ENCODE measurements around the gene MYBBP1A. TPM values are rescaled to one million over a fixed set of nuclear protein-coding genes. Genes with fewer than 3 reads are reported as not detected.
A peak's percentile ranks its signal among the peaks of the same experiment; 100 is the strongest.
"Not testable (repeated sequence)": the region's sequence is repeated elsewhere in the genome, so short reads cannot be mapped to it uniquely, and the experiment has no call there.

Gene MYBBP1A, protein sequence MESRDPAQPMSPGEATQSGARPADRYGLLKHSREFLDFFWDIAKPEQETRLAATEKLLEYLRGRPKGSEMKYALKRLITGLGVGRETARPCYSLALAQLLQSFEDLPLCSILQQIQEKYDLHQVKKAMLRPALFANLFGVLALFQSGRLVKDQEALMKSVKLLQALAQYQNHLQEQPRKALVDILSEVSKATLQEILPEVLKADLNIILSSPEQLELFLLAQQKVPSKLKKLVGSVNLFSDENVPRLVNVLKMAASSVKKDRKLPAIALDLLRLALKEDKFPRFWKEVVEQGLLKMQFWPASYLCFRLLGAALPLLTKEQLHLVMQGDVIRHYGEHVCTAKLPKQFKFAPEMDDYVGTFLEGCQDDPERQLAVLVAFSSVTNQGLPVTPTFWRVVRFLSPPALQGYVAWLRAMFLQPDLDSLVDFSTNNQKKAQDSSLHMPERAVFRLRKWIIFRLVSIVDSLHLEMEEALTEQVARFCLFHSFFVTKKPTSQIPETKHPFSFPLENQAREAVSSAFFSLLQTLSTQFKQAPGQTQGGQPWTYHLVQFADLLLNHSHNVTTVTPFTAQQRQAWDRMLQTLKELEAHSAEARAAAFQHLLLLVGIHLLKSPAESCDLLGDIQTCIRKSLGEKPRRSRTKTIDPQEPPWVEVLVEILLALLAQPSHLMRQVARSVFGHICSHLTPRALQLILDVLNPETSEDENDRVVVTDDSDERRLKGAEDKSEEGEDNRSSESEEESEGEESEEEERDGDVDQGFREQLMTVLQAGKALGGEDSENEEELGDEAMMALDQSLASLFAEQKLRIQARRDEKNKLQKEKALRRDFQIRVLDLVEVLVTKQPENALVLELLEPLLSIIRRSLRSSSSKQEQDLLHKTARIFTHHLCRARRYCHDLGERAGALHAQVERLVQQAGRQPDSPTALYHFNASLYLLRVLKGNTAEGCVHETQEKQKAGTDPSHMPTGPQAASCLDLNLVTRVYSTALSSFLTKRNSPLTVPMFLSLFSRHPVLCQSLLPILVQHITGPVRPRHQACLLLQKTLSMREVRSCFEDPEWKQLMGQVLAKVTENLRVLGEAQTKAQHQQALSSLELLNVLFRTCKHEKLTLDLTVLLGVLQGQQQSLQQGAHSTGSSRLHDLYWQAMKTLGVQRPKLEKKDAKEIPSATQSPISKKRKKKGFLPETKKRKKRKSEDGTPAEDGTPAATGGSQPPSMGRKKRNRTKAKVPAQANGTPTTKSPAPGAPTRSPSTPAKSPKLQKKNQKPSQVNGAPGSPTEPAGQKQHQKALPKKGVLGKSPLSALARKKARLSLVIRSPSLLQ (N-terminal part only)
- 10 to 100 TPM; 18.7 to 30.3 (median 21.7) TPM for total RNA-seq
- 10 to 100 TPM; 25.4 to 25.7 TPM for polyA plus RNA-seq
- long read RNA-seq, donor 1, full-length matches to known transcripts: 9 of 16 reads
- long read RNA-seq, donor 1, partial matches to known transcripts: 5 of 16 reads
- long read RNA-seq, donor 1, other reads (novel, unspliced or antisense): 2 of 16 reads
- long read RNA-seq, donor 2, full-length matches to known transcripts: 11 of 20 reads
- long read RNA-seq, donor 2, partial matches to known transcripts: 6 of 20 reads
- long read RNA-seq, donor 2, other reads (novel, unspliced or antisense): 3 of 20 reads
- long read RNA-seq, donor 3, full-length matches to known transcripts: 10 of 34 reads
- long read RNA-seq, donor 3, partial matches to known transcripts: 15 of 34 reads
- long read RNA-seq, donor 3, other reads (novel, unspliced or antisense): 9 of 34 reads

DNA sequence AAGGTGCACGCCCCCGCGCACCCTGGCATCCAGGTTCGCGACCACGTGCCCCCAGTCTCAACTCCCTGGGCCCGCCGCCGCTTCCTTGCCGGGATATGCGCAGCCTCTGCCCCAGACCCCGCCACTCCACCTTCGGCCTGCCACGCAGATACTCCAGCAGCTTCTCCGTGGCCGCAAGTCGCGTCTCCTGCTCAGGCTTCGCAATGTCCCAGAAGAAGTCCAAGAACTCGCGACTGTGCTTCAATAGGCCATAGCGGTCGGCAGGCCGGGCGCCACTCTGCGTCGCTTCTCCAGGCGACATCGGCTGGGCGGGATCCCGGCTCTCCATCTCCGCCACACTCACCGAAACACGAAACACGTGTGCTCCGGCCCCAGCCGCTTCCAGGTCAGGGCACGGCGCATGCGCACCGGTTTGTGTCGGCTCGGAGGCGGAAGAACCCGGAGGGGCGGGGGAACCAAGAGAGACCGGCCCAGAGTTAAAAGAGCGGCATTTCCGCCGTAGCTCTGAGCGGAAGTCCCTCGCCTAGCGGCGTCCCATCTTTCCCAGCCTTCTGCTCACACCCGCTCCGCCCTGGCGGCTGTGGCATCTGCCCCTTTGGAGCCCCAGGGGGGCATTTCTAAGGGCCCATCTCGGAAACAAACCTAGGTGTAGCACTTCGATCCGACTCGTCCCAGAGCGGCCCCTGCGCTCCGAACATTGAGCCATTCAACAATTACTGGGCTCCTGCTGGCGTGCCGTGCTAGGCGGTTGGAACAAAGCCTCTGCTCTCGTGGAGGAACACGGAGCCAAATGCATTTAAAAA is at the start of gene MYBBP1A:
TSS of gene MYBBP1A (minus strand) at position 388 of the 803 bp plus-strand sequence. CDS start at position 328, 60 bp downstream.
- no peaks in the 10 kb centered on the region for H3K9me3 ChIP-seq
- DNase-seq (peak; percentile 97 to 98), ATAC-seq (peak; percentile 89 to 98 (median 96))
- TF ChIP-seq, protein P1, sequence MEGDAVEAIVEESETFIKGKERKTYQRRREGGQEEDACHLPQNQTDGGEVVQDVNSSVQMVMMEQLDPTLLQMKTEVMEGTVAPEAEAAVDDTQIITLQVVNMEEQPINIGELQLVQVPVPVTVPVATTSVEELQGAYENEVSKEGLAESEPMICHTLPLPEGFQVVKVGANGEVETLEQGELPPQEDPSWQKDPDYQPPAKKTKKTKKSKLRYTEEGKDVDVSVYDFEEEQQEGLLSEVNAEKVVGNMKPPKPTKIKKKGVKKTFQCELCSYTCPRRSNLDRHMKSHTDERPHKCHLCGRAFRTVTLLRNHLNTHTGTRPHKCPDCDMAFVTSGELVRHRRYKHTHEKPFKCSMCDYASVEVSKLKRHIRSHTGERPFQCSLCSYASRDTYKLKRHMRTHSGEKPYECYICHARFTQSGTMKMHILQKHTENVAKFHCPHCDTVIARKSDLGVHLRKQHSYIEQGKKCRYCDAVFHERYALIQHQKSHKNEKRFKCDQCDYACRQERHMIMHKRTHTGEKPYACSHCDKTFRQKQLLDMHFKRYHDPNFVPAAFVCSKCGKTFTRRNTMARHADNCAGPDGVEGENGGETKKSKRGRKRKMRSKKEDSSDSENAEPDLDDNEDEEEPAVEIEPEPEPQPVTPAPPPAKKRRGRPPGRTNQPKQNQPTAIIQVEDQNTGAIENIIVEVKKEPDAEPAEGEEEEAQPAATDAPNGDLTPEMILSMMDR (IDR thresholded peaks at IDR 0.05): peak in 7 of 9 donors; percentile 2 to 52 (median 39)
- no peaks in the 10 kb centered on the region for H3K27me3 ChIP-seq
- H3K4me1 ChIP-seq: peaks cover 7 to 24% (median 21%) of the 10 kb centered on the region in 9 donors
- intact Hi-C loops (cut with DNase I): loop anchor here in 3 of 10 donors (5.0 to 10.0 kb wide), 2 partner anchors 60 to 133 kb away; partner anchors contain the start of gene SPNS2 (in 1 of the 3)
- 0% methylated on average over 69 of the region's 69 CpGs for WGBS, 2 donors
- peak within 1 kb of the TSS; percentile 49 to 92 (median 88) for H3K27ac ChIP-seq
- H3K36me3 ChIP-seq: peaks cover 0 to 40% (median 18%) of the 10 kb centered on the region in 9 donors
- peak within 1 kb of the TSS; percentile 44 to 96 (median 78) for H3K4me3 ChIP-seq

DNA sequence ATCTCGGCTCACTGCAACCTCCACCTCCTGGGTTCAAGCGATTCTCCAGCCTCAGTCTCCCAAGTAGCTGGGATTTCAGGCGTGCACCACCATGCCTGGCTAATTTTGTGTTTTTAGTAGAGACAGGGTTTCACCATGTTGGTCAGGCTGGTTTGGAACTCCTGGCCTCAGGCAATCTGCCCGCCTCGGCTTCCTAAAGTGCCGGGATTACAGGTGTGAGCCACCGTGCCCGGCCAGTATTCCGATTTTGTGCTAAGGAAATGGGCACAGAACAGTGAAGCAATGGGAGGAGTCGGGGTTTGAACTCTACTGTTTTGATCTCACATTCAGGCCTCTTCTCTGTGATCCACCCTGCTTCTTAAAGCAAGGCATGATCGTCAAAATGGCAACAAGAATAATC is 49.6 kb upstream of the MYBBP1A start:
- intact Hi-C loops (cut with DNase I): loop anchor here in 2 of 10 donors (2.0 to 5.0 kb wide), 2 partner anchors 16 to 37 kb away; no protein-coding TSS in a partner anchor
- H3K4me3 ChIP-seq, ATAC-seq, H3K36me3 ChIP-seq, H3K27me3 ChIP-seq, H3K9me3 ChIP-seq, DNase-seq: not testable (repeated sequence)
- H3K27ac ChIP-seq: peak overlapping the region; percentile 15 to 75 (median 62)
- H3K4me1 ChIP-seq: peaks cover 9 to 70% (median 46%) of the 10 kb centered on the region in 9 donors
- 80 to 85% methylated on average over 11 of the region's 11 CpGs for WGBS, 2 donors

DNA sequence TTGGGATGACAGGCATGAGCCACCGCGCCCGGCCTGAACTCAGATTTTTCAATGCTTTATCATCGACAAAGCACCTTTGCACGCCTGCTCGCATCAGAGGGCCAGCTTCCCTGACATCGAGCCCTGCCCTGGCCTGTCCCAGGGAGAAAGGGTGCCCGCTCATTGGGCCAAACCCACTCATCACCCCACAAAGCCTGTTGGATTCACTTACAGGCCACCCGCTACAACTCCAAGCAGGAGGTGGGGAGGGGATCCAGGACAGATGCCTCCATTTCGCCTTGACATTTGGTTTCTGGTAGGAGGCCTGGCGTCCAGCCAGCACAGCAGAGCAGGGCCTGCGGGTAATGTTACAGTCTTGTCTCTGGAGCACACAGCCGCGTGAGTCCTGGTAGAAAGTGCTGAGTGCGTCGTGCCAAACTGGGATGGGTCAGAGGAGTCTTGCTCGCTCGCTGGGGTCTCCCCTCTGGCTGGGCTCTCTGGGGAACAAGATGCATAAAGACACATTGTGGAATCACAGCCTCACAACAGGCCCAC is 49.0 kb upstream of the MYBBP1A start:
- 50 to 51% methylated on average over 18 of the region's 18 CpGs for WGBS, 2 donors
- no peak overlapping the region for H3K4me3 ChIP-seq
- peaks cover 9 to 76% (median 51%) of the 10 kb centered on the region in 9 donors for H3K4me1 ChIP-seq
- H3K36me3 ChIP-seq: no peaks in the 10 kb centered on the region
- intact Hi-C loops (cut with DNase I): loop anchor here in 2 of 10 donors (2.0 to 5.0 kb wide), 2 partner anchors 15 to 37 kb away; no protein-coding TSS in a partner anchor
- DNase-seq (peak; percentile 72 to 84), ATAC-seq (peak in 7 of 8 donors; percentile 8 to 39 (median 32))
- TF ChIP-seq, protein P1 (IDR thresholded peaks at IDR 0.05): no peak
- peak overlapping the region; percentile 15 to 75 (median 62) for H3K27ac ChIP-seq
- H3K9me3 ChIP-seq: no peaks in the 10 kb centered on the region
- H3K27me3 ChIP-seq: no peaks in the 10 kb centered on the region

Data from heart right ventricle (tissue), 16 donors.